Epidermal melanocyte (primary cell): ENCODE results near the gene MAPK8IP1.
"Not testable (repeated sequence)": the region's sequence is repeated elsewhere in the genome, so short reads cannot be mapped to it uniquely, and the experiment has no call there.

Experiments used
- DNase-seq: peaks from one replicate; pipeline ENCODE4 v3.0.0; 2011; ENCODE audit warnings: low spot score; ENCODE audit not compliant: insufficient read length

The MAPK8IP1 gene

GRCh38 chr11:45889966-45890365, 4.5 kb downstream of the MAPK8IP1 start:
- DNase-seq, result no peak

DNA sequence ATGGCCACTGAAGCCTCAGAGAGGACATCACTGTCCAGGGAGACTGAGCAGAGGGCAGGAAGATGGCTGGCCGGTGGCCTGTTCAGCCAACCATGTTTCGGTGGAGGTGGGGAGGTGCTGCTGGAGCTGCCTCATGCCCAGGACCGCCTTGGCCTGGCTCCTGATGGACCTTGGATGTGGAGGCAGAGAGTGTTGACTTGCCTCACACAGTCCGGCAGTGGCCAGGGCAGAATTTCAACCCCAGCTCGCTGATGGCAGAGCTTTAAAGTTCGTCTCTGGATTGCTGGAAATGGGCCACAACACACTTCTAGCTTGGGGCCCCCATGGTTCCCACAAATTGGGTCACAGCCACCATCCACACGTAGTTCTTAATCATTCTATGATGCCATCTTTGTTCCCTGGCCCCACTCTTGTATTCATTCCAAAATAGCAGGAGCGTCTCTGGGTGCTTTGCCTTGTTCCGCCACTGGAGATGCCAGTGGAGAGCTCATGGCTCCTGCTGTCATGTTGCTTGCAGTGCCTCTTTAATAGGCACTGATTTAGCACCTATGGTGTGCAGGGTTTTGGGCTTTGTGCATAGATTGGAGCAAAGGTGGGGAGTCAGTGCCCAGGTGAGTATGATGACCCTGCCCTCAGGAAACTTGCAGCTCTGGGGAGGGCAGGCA, 5.6 kb downstream of the MAPK8IP1 start:
- DNase-seq, result no peak

GRCh38 chr11:45892856-45893255, 7.4 kb downstream of the MAPK8IP1 start:
- no peak for DNase-seq

DNA sequence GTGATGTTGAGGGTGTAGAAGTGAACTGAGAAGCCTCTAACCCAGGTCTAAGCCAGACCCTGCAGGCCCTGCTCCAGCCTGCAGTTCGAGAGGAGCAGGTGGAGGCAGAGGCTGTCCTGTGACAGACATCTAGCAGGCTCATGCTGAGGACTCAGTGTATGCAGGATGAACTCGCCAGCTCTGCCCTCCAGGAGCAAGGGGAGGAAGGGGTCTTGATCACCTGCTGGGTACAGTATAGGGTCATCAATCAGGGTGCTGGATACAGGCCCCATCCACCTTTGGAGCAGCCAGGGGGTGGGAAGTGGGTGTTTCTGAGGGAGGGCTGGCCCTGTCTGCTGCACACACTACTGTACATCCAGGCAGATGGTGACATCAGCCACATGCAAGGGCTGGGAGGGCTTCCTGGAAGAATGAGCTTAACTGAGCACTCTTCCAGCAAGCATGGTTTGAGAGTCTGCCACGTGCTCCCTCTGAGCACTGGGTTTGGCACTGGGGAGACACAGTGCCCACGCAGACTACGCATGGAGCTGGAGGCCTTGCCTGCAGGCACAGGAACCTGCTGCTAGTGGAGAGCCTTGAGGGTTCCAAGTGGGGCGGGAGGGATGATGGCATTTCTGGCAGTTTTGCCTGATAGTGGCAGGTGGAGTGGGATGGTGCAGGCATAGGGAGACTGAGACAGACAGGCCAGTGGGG, 9.2 kb downstream of the MAPK8IP1 start:
- no peak for DNase-seq

DNA sequence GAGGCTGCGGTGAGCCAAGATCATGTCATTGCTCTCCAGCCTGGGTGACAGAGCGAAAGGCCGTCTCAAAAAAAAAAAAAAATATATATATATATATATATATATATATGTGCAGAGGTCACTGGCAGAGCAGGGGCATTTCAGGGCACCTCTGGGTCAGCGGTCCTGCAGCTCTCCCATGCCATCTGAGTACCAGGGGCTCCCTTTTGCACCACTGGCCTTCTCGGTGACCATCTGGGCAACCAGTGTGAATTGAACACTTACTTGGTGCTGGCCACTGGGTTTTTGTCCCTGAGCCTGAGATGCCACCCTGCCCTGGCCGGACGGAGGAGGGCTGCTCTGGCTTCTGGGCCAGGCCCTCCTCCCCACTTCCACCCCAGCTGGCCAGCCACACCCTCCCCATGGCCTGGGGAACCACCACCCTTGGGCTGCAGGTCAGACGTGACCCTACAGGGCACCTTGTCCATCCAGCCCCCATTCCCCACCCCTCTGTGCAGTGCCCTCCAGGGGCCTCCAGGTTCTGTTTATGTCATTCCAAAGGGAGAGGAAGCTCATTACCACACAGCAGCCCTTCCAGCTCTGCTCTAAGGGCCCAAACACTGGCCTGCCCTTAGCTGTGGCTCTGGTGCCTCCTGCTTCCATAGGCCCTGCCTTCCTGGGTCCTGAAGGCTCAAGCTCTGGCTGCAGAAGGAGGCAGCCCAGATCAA, 10.3 kb downstream of the MAPK8IP1 start:
- DNase-seq, result no peak

DNA sequence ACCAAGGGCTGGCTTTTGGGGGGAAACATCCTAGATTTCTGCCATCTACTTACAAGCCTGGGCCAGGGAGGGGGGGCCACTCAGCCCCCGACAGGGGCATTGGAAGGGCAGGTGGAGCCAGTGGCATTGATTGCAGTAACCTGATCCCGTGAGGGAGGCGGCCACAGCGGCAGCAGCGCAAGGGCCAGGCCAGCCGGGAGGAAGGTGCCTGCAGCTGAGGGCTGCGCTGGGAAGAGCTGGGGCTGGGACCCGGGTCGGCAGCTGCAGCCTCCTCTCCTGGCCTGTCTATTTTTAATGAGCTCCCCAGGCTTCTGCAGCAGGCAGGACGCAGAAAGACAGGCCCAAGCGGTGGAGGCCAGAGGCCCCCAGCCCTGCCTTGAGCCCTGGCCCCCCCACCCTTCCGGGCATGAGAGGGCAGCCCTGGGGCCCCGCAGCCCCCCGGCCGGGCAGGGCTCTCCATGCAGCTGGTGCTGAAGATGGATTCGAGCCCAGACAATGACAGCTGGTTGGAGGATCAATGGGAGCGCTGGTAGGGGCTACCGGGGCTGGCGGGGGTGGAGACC, 11.1 kb downstream of the MAPK8IP1 start:
- no peak for DNase-seq

DNA sequence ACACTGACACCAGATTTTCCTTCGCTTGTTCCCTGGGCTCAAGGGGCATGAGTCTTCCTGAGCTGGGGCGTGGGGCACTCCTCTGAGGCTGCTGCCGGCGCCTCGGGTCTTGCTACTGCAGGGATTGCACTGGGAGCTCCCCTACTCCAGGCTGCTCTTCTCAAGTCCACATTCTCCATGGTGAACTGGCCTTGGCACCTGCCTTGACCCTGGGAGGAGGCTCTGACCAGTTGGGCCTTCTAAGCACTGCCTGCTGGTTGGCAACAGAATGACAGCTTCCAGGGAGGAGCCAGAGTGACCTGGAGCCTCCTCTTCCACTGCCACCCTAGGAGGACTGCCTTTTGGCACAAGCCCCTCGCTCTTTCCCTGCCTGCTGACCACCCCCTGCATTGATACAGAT, 12.1 kb downstream of the MAPK8IP1 start:
- DNase-seq, result no peak

GRCh38 chr11:45899086-45899447, 13.6 kb downstream of the MAPK8IP1 start:
- no peak for DNase-seq

DNA sequence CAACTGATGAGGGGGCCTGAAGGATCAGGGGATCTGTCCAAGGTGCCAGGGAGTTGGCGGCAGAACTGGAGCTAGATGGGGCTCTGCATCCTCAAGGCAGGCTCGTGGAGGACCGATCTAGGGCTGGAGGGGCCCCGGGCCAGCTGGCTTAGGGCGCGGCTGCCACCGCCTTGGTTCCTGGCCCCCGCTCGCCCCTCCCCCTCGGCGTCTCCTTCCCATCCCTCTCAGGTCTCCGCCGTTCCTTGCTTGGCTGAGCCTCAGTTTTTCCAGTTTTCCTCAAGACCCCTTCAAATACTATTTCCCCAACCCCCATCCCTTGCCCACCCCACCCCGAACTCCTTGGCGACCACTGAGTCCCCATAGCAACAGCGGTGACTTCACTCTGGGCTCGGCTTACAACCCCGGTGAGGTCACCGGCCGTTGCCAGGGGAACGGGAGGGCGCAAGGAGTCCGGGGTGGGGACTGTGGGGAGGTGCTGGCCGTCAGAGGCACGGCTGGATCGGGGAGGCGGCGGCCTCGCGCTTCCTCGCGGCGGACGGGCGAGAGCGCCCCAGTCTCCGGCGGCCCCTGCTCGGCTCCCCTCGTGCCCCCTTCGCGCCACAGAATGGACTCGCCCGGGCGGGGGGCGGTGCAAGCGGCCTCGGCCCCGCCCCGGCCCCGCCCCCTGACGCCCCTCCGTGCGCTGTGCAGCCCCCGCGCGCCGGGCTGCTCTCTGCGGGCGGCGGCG, 14.2 kb downstream of the MAPK8IP1 start:
- DNase-seq, result peak; percentile 80

DNA sequence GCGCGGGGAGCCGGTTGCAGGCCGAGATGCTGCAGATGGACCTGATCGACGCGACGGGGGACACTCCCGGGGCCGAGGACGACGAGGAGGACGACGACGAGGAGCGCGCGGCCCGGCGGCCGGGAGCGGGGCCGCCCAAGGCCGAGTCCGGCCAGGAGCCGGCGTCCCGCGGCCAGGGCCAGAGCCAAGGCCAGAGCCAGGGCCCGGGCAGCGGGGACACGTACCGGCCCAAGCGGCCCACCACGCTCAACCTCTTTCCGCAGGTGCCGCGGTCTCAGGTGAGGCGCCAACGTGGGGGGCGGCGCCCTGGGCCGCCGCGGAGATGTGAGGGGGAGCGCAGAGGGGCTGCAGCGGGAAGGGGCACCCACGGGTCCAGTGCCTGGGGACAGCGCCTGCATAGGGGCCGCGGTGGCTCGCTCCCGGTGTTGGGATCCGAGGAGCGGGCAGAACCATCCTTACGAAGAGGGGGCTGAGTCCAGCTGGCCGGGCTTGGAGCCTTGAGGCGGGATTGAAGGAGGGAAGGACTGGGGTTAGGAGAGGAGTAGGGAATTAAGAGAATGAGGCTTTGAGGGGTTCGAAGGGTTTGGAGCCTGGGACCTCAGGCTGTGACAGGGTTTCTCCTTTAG, 14.8 kb downstream of the MAPK8IP1 start:
- not testable (repeated sequence) for DNase-seq

- no peak for DNase-seq
These were observed 15.6 kb downstream of the MAPK8IP1 start for GRCh38 chr11:45900916-45901617.

- no peak for DNase-seq
These were observed 16.2 kb downstream of the MAPK8IP1 start for GRCh38 chr11:45901626-45902025.

- no peak for DNase-seq
These were observed 17.3 kb downstream of the MAPK8IP1 start for GRCh38 chr11:45902452-45903380.

- DNase-seq, result no peak
These were observed 19.0 kb downstream of the MAPK8IP1 start for GRCh38 chr11:45904309-45904915.

GRCh38 chr11:45905095-45905494, 19.6 kb downstream of the MAPK8IP1 start:
- no peak for DNase-seq

DNA sequence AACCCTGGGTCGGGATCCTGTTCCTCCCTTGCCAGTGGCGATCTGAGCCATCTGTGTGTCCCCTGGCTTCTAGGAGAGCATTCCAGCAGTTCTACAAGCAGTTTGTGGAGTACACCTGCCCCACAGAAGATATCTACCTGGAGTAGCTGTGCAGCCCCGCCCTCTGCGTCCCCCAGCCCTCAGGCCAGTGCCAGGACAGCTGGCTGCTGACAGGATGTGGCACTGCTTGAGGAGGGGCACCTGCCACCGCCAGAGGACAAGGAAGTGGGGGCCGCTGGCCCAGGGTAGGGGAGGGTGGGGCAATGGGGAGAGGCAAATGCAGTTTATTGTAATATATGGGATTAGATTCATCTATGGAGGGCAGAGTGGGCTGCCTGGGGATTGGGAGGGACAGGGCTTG, 20.1 kb downstream of the MAPK8IP1 start:
- DNase-seq, result not testable (repeated sequence)

GRCh38 chr11:45906096-45906682, 20.7 kb downstream of the MAPK8IP1 start:
- DNase-seq, result no peak

- DNase-seq, result no peak
These were observed 21.6 kb downstream of the MAPK8IP1 start, which contains the start of gene FREY1 for GRCh38 chr11:45906965-45907611. Gene FREY1, minus strand, starts transcription at chr11:45907271. Its CDS starts 26 bp downstream, at chr11:45907245.
